Skin of body (tissue), 2 donors: ENCODE results near the gene MOBP. TPM values are rescaled to one million over a fixed set of nuclear protein-coding genes. Genes with fewer than 3 reads are reported as not detected.
"Not testable (repeated sequence)": the region's sequence is repeated elsewhere in the genome, so short reads cannot be mapped to it uniquely, and the experiment has no call there.

Experiments
- DNase-seq: peaks from one replicate; lab custom pipeline; 2025; lab: John Stamatoyannopoulos, UW
- total RNA-seq: library from RNA; depleted of rRNA; stranded (reverse); fragments of >200 nt; gene quantifications from one replicate; pipeline ENCODE4 v1.2.3, GENCODE V29; 2014

Gene MOBP
- total RNA-seq, 1 donor from 2014 or later: 0.10 TPM

- DNase-seq: no peak
These were observed 17.7 kb upstream of the MOBP start for GRCh38 chr3:39449796-39450195.

- no peak for DNase-seq
These were observed 14.3 kb upstream of the MOBP start for GRCh38 chr3:39453134-39453533.

- not testable (repeated sequence) for DNase-seq
These were observed 13.6 kb upstream of the MOBP start for GRCh38 chr3:39453872-39454271.

GRCh38 chr3:39454591-39455217 lies 12.8 kb upstream of the MOBP start:
- no peak for DNase-seq

GRCh38 chr3:39456159-39456558 lies 11.3 kb upstream of the MOBP start:
- no peak for DNase-seq

- DNase-seq: no peak
These were observed 10.1 kb upstream of the MOBP start for GRCh38 chr3:39457361-39457760.

GRCh38 chr3:39458579-39458978 lies 8.9 kb upstream of the MOBP start:
- DNase-seq: not testable (repeated sequence)

- DNase-seq: no peak
These were observed 6.8 kb upstream of the MOBP start for GRCh38 chr3:39460677-39461076.

GRCh38 chr3:39463269-39463668 lies 4.2 kb upstream of the MOBP start:
- no peak for DNase-seq

GRCh38 chr3:39466988-39467387 lies 492 bp upstream of the MOBP start:
- no peak for DNase-seq

- DNase-seq: no peak
These were observed 592 bp downstream of the MOBP start for GRCh38 chr3:39468108-39468436.

- DNase-seq: no peak
These were observed 1.8 kb downstream of the MOBP start for GRCh38 chr3:39469258-39469657.

- no peak for DNase-seq
These were observed 2.5 kb downstream of the MOBP start for GRCh38 chr3:39469945-39470344.

GRCh38 chr3:39471652-39472051 lies 4.2 kb downstream of the MOBP start:
- DNase-seq: no peak

GRCh38 chr3:39473452-39474125 lies 6.1 kb downstream of the MOBP start:
- DNase-seq: no peak

GRCh38 chr3:39474126-39474515 lies 6.6 kb downstream of the MOBP start:
- no peak for DNase-seq

GRCh38 chr3:39476783-39477182 lies 9.3 kb downstream of the MOBP start:
- no peak for DNase-seq

GRCh38 chr3:39478226-39478625 lies 10.7 kb downstream of the MOBP start:
- no peak for DNase-seq

- DNase-seq: no peak
These were observed 12.4 kb downstream of the MOBP start for GRCh38 chr3:39479701-39480414.

- DNase-seq: no peak
These were observed 18.1 kb downstream of the MOBP start for GRCh38 chr3:39485547-39485946.

- no peak for DNase-seq
These were observed 23.5 kb downstream of the MOBP start for GRCh38 chr3:39491014-39491413.

- DNase-seq: no peak
These were observed 24.4 kb downstream of the MOBP start for GRCh38 chr3:39491733-39492350.
